Stimulated activated CD8-positive, alpha-beta memory T cell treated with anti-CD3 and anti-CD28 coated beads, Interleukin-15, amount 100 ng/mL, for 48 hours (primary cell): ENCODE data around the gene MON2.
"Not testable (repeated sequence)": the region's sequence is repeated elsewhere in the genome, so short reads cannot be mapped to it uniquely, and the experiment has no call there.

Experiments used
- DNase-seq, 2 donors: peaks; one replicate each; pipeline ENCODE4 v3.0.0-alpha.2; 2020; ENCODE audit warnings: low read depth in 2 of 2

MON2 gene

GRCh38 chr12:62481843-62482540 lies 15.4 kb downstream of the MON2 start:
- DNase-seq: no peak

- no peak for DNase-seq
Observed at GRCh38 chr12:62482769-62483168, 16.1 kb downstream of the MON2 start.

- no peak for DNase-seq
Observed at GRCh38 chr12:62484233-62484632, 17.6 kb downstream of the MON2 start.

- no peak for DNase-seq
Observed at GRCh38 chr12:62505786-62506185, 39.2 kb downstream of the MON2 start.

- no peak for DNase-seq
Observed at GRCh38 chr12:62512901-62513300, 46.3 kb downstream of the MON2 start.

- DNase-seq: not testable (repeated sequence)
Observed at GRCh38 chr12:62514080-62514479, 47.5 kb downstream of the MON2 start.

- DNase-seq: no peak
Observed at GRCh38 chr12:62516927-62517326, 50.3 kb downstream of the MON2 start.

- no peak for DNase-seq
Observed at GRCh38 chr12:62517887-62518286, 51.3 kb downstream of the MON2 start.

GRCh38 chr12:62519043-62519442 lies 52.4 kb downstream of the MON2 start:
- no peak for DNase-seq

- DNase-seq: no peak
Observed at GRCh38 chr12:62520361-62520760, 53.7 kb downstream of the MON2 start.

GRCh38 chr12:62522984-62523383 lies 56.4 kb downstream of the MON2 start:
- DNase-seq: no peak

GRCh38 chr12:62523619-62524018 lies 57.0 kb downstream of the MON2 start:
- DNase-seq: no peak

- DNase-seq: no peak
Observed at GRCh38 chr12:62525271-62525670, 58.6 kb downstream of the MON2 start.

GRCh38 chr12:62530596-62530995 lies 64.0 kb downstream of the MON2 start:
- DNase-seq: no peak

- DNase-seq: no peak
Observed at GRCh38 chr12:62532333-62532732, 65.7 kb downstream of the MON2 start.

- DNase-seq: no peak
Observed at GRCh38 chr12:62533087-62533754, 66.6 kb downstream of the MON2 start.

- DNase-seq: no peak
Observed at GRCh38 chr12:62533755-62534107, 67.1 kb downstream of the MON2 start.

GRCh38 chr12:62536546-62536945 lies 69.9 kb downstream of the MON2 start:
- no peak for DNase-seq

GRCh38 chr12:62537551-62537950 lies 70.9 kb downstream of the MON2 start:
- DNase-seq: no peak

- no peak for DNase-seq
Observed at GRCh38 chr12:62540354-62540753, 73.7 kb downstream of the MON2 start.

GRCh38 chr12:62542814-62543213 lies 76.2 kb downstream of the MON2 start:
- no peak for DNase-seq

- no peak for DNase-seq
Observed at GRCh38 chr12:62543324-62543723, 76.7 kb downstream of the MON2 start.

- no peak for DNase-seq
Observed at GRCh38 chr12:62543741-62544140, 77.1 kb downstream of the MON2 start.
